Measurements from ENCODE around the gene TNFAIP3. TPM values are rescaled to one million over a fixed set of nuclear protein-coding genes. Genes with fewer than 3 reads are reported as not detected.
"Not testable (repeated sequence)": the region's sequence is repeated elsewhere in the genome, so short reads cannot be mapped to it uniquely, and the experiment has no call there.

Gene TNFAIP3
- total RNA-seq, 1 donor: 19.9 TPM

- peak; percentile 74 for DNase-seq (ENCODE audit: low read depth)
- TF ChIP-seq CTCF (IDR thresholded peaks at IDR 0.05; ENCODE audit: insufficient read depth, low read length): no peak
- no peak overlapping the region for H3K4me3 ChIP-seq (ENCODE audit: low read depth, low read length)
These were observed 36.5 kb upstream of the TNFAIP3 start for GRCh38 chr6:137830511-137830911.

- H3K4me3 ChIP-seq (ENCODE audit: low read depth, low read length): no peak overlapping the region
- no peak for TF ChIP-seq CTCF (IDR thresholded peaks at IDR 0.05; ENCODE audit: insufficient read depth, low read length)
- DNase-seq (ENCODE audit: low read depth): peak; percentile 75
These were observed 34.9 kb upstream of the TNFAIP3 start for GRCh38 chr6:137832110-137832509.

DNA sequence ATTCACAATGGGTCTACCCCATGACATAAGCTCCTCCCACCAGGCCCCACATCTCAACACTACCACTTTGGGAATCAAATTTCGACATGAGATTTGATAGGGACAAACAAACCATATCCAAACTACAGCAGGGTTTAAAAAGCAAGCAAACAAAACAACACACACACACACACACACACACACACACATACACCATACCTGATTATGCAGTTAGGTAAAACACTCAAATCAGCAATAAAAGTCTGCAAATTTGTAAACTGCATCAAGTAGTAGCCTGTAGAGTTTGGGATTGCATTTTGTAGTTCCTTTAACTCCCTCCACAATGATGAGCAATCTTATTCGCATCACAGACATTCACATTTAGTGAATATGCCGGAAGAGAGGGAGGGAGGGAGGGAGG, 32.6 kb upstream of the TNFAIP3 start:
- DNase-seq (ENCODE audit: low read depth): no peak
- TF ChIP-seq CTCF (IDR thresholded peaks at IDR 0.05; ENCODE audit: insufficient read depth, low read length): no peak
- H3K4me3 ChIP-seq (ENCODE audit: low read depth, low read length): no peak overlapping the region

DNA sequence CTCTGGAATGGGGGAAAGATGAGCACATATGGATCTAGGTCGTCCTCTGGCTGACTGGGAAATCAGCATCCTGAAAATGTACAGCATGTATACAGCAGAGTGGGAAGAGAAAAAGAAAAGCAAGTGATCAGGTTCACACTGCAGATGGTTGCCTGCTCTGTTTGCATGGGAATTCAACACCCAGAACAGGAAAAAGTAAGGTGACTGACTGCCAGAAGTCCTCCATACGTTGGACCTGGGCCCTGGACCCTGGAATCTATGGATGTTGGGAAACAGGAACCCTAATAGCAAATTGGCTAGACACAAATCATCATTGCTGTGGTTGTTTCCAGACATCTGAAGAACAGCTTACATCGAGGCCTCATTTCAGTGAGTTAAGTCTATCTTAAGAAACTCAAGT, 30.3 kb upstream of the TNFAIP3 start:
- TF ChIP-seq CTCF (IDR thresholded peaks at IDR 0.05; ENCODE audit: insufficient read depth, low read length): no peak
- DNase-seq (ENCODE audit: low read depth): no peak
- H3K4me3 ChIP-seq (ENCODE audit: low read depth, low read length): no peak overlapping the region

DNA sequence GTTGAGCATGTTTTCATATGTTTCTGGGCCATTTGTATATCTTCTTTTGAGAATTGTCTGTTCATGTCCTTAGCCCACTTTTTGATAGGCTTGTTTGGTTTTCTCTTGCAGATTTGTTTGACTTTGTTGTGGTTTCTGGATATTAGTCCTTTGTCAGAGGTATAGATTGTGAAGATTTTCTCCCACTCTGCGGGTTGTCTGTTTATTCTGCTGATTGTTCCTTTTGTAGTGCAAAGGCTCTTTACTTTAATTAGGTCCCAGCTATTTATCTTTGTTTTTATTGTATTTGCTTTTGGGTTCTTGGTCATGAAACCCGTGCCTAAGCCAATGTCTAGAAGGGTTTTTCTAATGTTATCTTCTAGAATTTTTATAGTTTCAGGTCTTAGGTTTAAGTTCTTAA, 29.0 kb upstream of the TNFAIP3 start:
- not testable (repeated sequence) for DNase-seq (ENCODE audit: low read depth); H3K4me3 ChIP-seq (ENCODE audit: low read depth, low read length)

DNA sequence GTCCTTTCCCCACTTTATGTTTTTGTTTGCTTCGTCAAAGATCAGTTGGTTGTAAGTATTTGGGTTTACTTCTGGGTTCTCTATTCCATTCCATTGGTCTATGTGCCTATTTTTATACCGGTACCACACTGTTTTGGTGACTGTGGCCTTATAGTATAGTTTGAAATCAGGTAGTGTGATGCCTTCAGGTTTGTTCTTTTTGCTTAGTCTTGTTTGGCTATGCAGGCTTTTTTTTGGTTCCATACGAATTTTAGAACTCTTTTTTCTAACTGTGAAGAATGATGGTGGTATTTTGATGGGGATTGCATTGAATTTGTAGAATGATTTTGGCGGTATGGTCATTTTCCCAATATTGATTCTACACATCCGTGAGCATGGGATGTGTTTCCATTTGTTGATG, 28.5 kb upstream of the TNFAIP3 start:
- not testable (repeated sequence) for DNase-seq (ENCODE audit: low read depth); H3K4me3 ChIP-seq (ENCODE audit: low read depth, low read length)

GRCh38 chr6:137839076-137839475, 28.0 kb upstream of the TNFAIP3 start:
- DNase-seq (ENCODE audit: low read depth): no peak
- no peak for TF ChIP-seq CTCF (IDR thresholded peaks at IDR 0.05; ENCODE audit: insufficient read depth, low read length)
- no peak overlapping the region for H3K4me3 ChIP-seq (ENCODE audit: low read depth, low read length)

- no peak overlapping the region for H3K4me3 ChIP-seq (ENCODE audit: low read depth, low read length)
- no peak for DNase-seq (ENCODE audit: low read depth)
- TF ChIP-seq CTCF (IDR thresholded peaks at IDR 0.05; ENCODE audit: insufficient read depth, low read length): no peak
These were observed 26.8 kb upstream of the TNFAIP3 start for GRCh38 chr6:137840252-137840651.
